Rectal smooth muscle tissue (tissue), 1 donor: ENCODE results near the gene METTL13.
"Not testable (repeated sequence)": the region's sequence is repeated elsewhere in the genome, so short reads cannot be mapped to it uniquely, and the experiment has no call there.

ENCODE experiments used
- H3K27ac ChIP-seq: one replicate; pipeline ENCODE4 v1.7.0; 2013; ENCODE audit warnings: low read depth, low read length, inconsistent platforms
- H3K27me3 ChIP-seq: one replicate; pipeline ENCODE4 v1.7.0; 2013; ENCODE audit warnings: low read length; ENCODE audit not compliant: control insufficient read depth, insufficient read depth
- H3K36me3 ChIP-seq: one replicate; pipeline ENCODE4 v1.7.0; 2013; ENCODE audit warnings: low read length; ENCODE audit not compliant: control insufficient read depth, insufficient read depth
- H3K4me1 ChIP-seq: one replicate; pipeline ENCODE4 v1.7.0; 2013; ENCODE audit warnings: low read length; ENCODE audit not compliant: control insufficient read depth, insufficient read depth
- H3K4me3 ChIP-seq: one replicate; pipeline ENCODE4 v1.7.0; 2013; ENCODE audit warnings: low read length
- H3K9ac ChIP-seq: one replicate; pipeline ENCODE4 v1.7.0; 2013; ENCODE audit warnings: low read length

The METTL13 gene

DNA sequence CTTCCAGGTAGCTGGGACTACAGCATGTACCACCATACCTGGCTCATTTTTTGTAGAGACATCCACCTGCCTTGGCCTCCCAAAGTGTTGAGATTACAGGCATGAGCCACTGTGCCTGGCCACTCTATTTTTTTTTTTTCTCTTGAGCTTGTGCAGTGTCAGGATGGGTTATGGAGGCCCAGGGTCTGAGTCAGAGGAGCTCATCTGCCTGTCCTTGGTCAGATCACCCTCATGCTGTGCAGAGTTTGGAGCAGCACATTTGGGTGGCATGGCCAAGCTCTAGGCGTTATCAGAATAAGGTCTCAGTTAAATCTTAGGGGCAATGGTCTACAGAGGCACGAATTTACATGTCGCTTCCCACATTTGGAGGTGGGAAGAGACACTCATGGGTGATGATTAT lies 16.9 kb downstream of the METTL13 start:
- H3K36me3 ChIP-seq: peaks cover 16% of the 10 kb centered on the region
- no peak overlapping the region for H3K27ac ChIP-seq
- H3K4me1 ChIP-seq: no peaks in the 10 kb centered on the region
- H3K9ac ChIP-seq: no peak overlapping the region
- no peaks in the 10 kb centered on the region for H3K27me3 ChIP-seq
- no peak overlapping the region for H3K4me3 ChIP-seq

DNA sequence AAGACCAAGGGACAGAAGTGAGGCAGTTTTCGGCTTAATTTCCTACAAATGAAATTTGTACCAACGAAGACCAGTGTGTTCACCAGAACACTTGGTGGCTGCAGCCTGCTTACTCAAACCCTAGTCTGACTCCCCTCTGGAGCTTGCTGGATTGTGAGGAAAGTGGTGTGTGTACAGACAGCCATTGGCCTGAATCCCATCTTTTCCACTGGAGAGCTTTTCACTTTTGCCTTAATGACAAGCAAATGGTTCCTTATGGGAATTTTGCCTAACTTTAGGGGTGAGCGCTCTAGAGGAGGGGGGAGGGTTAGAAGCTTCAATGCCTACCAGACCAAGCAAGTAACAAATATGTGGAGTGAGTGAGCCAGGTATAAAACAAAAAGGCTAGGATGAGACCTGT lies 17.3 kb downstream of the METTL13 start:
- no peak overlapping the region for H3K9ac ChIP-seq
- peaks cover 16% of the 10 kb centered on the region for H3K36me3 ChIP-seq
- no peak overlapping the region for H3K4me3 ChIP-seq
- H3K4me1 ChIP-seq: no peaks in the 10 kb centered on the region
- no peak overlapping the region for H3K27ac ChIP-seq
- no peaks in the 10 kb centered on the region for H3K27me3 ChIP-seq

DNA sequence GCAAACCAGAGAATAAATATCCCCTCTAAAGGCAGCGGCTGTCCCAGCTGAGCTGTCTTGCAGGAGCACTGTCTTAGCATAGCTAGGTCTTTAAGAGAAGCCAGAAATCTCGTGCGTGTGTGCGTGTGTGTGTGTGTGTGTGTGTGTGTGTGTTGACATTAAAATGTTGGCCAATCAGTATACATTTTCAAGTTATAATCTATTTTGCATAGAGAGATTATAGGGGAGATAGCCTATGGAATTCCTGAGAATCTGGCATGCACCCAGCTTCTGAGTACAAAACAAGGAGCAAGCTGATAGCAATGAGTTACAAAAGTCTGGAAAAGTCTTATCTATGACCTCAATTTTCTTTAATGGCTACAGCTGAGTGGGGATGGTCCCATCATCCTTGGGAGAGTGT lies 17.7 kb downstream of the METTL13 start:
- Histone ChIP-seq H3K4me3 (no peak overlapping the region), H3K27me3 (no peaks in the 10 kb centered on the region), H3K4me1 (no peaks in the 10 kb centered on the region), H3K36me3 (peaks cover 16% of the 10 kb centered on the region), H3K9ac (no peak overlapping the region), H3K27ac (no peak overlapping the region)

DNA sequence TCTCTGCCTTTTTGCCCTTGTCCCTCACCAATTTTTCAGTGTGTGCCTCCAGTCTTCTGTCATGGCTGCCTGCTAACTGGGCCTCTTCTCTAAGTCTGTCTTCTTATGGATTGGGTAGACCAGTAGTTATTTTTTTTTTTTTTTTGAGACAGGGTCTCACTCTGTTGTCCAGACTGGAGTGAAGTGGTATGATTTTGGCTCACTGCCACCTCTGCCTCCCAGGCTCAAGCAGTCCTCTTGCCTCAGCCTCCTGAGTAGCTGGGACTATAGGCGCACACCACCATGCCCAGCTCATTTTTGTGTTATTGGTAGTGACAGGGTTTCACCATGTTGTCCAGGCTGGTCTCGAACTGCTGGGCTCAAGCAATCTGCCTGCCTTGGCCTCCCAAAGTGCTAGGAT lies 18.2 kb downstream of the METTL13 start:
- not testable (repeated sequence) for H3K4me1 ChIP-seq, H3K9ac ChIP-seq, H3K27ac ChIP-seq, H3K4me3 ChIP-seq, H3K27me3 ChIP-seq
- peaks cover 13% of the 10 kb centered on the region for H3K36me3 ChIP-seq

DNA sequence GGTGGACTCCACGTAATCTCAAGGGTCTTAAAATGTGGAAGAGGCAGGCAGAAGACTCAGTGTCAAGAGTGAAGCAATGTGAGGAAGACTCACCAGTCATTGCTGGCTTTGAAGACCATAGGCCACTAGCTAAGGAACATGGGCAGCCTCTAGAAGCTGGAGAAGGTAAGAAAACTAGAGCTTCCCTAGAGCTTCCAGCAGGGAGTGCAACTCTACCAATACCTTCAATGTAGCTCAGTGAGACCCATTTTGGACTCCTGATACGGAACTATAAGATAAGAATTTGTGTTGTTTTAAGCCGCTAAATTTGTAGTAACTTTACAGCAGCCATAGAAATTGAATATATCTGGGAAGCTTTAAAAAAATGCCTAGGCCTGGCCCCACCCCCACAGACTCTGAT lies 18.9 kb downstream of the METTL13 start:
- Histone ChIP-seq H3K9ac (no peak overlapping the region), H3K27ac (no peak overlapping the region), H3K4me3 (no peak overlapping the region), H3K27me3 (no peaks in the 10 kb centered on the region), H3K36me3 (peaks cover 9% of the 10 kb centered on the region), H3K4me1 (no peaks in the 10 kb centered on the region)

DNA sequence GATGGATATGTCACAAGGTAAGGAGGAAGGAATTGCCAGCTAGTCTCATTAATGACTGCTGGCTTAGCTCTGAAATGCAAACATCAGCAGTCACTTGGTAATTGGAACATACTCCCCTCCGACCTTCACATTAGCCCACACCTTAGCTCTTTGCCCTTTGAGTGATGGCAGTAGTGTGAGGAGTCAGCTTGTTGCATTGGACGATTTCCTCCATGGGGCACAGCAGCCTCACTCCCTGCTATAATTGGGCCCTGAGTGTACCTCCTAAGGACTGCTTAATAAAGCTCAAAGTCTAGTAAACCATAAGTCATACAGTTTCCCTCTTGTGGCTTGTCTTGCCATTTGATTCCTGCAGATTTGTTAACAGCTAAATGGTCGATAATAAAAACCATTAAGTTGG lies 19.4 kb downstream of the METTL13 start:
- Histone ChIP-seq H3K4me1 (no peaks in the 10 kb centered on the region), H3K27me3 (no peaks in the 10 kb centered on the region), H3K36me3 (peaks cover 8% of the 10 kb centered on the region), H3K9ac (no peak overlapping the region), H3K4me3 (no peak overlapping the region), H3K27ac (no peak overlapping the region)

DNA sequence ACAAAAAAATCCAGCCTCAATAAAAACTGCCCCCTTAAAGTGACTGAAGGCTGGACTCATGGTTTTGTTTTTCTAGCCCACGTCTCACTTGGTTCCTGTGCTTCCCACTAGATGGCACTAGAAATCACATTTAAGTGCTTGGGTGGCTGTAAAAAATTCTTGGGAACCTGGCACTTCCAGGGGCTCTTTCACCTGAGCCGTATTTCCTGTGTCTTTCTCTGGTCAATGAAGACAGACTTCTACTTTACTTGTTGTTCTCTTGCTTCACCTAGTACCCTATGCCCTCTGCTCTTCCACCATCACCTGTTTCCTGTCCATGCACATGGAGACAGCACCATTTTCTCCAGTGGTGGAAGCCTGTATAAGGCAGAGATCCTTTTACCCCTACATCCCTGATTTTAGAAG lies 20.0 kb downstream of the METTL13 start:
- no peak overlapping the region for H3K27ac ChIP-seq
- no peak overlapping the region for H3K4me3 ChIP-seq
- peaks cover 2% of the 10 kb centered on the region for H3K36me3 ChIP-seq
- H3K4me1 ChIP-seq: no peaks in the 10 kb centered on the region
- no peak overlapping the region for H3K9ac ChIP-seq
- no peaks in the 10 kb centered on the region for H3K27me3 ChIP-seq

DNA sequence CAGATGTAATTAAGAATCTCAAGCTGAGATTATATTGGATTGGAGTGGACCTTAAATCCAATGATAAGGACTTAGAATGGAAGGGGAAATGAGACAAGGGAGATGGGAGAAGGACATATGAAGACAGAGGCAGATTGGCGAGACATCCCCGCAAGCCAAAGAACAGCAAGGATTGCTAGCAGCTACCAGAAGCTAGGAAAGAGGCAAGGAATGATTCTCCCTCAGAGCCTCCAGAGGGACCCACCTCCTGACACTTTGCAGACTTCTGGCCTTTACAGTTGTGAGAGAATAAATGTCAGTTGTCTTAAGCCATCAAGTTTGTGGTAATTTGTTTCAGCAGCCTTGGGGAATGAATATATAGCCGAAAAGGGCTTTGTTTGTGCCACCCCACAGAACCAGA lies 20.7 kb downstream of the METTL13 start:
- no peaks in the 10 kb centered on the region for H3K4me1 ChIP-seq
- no peak overlapping the region for H3K9ac ChIP-seq
- no peaks in the 10 kb centered on the region for H3K27me3 ChIP-seq
- H3K4me3 ChIP-seq: no peak overlapping the region
- H3K27ac ChIP-seq: no peak overlapping the region
- H3K36me3 ChIP-seq: no peaks in the 10 kb centered on the region

DNA sequence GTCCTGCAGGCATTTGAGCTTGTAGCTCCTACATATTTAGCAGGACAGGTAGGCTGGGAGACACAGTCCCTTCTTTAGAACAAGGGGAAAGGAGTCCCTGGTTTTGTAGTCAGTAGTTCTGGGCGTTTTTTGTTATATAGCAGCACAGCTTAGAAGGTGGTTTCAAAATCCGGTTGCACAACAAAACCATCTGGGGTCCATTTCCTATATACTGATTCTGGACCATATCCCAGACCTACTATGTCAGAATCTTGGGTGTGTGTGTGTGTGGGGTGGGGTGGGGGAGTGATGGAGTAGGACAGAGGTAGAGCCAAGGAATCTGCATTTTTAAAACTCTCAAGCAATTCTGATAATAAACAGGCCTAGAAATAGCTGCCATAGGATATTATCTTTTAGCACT lies 21.6 kb downstream of the METTL13 start:
- H3K27me3 ChIP-seq: no peaks in the 10 kb centered on the region
- H3K27ac ChIP-seq: no peak overlapping the region
- no peaks in the 10 kb centered on the region for H3K36me3 ChIP-seq
- no peak overlapping the region for H3K4me3 ChIP-seq
- H3K9ac ChIP-seq: no peak overlapping the region
- H3K4me1 ChIP-seq: no peaks in the 10 kb centered on the region

DNA sequence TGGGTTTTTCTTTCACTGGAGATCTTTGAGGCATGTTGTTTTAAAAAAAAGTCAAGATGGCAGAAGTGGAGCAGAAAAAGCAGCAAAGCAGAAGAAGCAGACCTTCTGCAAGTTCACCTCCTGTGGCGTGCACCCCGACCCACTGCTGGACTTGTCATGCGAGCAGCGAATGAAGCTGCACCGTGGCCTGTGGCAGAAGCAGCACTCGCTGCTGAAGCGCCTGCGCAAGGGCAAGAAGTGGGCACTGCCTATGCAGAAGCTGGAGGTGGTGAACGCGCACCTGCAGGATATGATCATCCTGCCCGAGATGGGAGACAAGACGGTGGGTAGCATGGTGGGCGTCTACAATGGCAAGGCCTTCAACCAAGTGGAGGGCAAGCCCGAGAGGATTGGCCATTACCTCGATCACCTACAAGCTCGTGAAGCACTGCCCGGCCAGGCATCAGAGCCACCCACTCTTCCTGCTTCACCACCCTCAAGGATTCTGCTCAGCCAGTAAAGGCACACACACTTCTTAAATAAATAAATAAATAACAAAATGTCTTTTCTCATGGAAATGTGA lies 22.1 kb downstream of the METTL13 start:
- no peak overlapping the region for H3K4me3 ChIP-seq
- no peak overlapping the region for H3K9ac ChIP-seq
- H3K27me3 ChIP-seq: no peaks in the 10 kb centered on the region
- H3K36me3 ChIP-seq: no peaks in the 10 kb centered on the region
- H3K4me1 ChIP-seq: no peaks in the 10 kb centered on the region
- no peak overlapping the region for H3K27ac ChIP-seq

DNA sequence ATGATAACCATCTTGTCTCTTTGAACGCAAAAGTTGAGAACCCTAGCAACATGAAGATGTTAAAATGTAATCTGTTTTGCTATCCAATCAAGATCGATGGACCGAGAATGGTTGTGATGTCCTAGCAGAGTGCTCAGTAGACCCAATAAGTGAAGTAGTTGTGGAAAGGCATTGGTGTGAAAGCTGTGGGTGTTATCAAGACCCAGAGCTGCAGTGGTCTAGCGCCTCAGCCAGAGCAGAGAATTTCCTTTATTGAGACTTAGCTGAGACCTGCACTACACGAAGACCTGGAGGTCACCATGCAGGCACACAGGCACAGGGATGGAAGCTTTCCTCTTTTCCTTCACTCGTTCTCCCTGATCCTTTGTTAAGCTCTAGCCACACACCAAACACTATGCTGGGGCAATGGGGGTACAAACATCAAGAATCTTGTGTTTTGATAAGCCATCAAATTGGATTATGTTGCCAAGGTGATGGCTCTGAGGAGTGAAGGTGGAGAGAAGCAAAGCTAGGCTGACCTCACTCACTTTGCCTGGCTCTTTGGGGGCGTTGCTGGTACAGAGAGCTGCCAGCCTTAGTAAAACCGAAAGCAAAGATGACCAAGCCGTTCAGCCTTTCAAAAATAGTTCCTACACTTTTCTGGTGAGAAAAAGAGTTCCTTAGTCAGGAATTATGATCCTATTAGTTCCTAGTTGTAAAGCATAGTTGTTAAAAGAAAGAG lies 24.1 kb downstream of the METTL13 start:
- no peak overlapping the region for H3K27ac ChIP-seq
- H3K4me1 ChIP-seq: no peaks in the 10 kb centered on the region
- H3K9ac ChIP-seq: no peak overlapping the region
- no peaks in the 10 kb centered on the region for H3K36me3 ChIP-seq
- no peak overlapping the region for H3K4me3 ChIP-seq
- no peaks in the 10 kb centered on the region for H3K27me3 ChIP-seq

DNA sequence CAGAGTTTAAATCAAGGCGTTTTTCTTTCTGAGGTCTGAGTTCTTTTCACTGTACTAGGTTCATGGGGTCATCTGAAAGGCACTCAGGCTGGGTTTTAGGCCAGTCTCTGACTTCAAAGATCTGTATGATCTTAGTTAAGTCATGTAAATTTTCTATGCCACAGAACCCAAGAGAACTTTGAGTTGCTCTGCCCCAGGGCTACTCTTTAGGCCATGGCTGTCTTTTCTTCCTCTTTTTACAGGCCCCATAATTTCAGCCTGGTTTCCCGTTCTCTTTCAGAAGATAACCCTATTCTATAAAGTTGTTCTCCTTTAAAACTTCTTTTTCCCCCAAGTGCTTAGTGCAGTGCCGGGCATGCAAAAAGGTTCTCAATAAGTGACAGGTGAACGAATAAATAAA lies 26.1 kb downstream of the METTL13 start:
- no peak overlapping the region for H3K4me3 ChIP-seq

DNA sequence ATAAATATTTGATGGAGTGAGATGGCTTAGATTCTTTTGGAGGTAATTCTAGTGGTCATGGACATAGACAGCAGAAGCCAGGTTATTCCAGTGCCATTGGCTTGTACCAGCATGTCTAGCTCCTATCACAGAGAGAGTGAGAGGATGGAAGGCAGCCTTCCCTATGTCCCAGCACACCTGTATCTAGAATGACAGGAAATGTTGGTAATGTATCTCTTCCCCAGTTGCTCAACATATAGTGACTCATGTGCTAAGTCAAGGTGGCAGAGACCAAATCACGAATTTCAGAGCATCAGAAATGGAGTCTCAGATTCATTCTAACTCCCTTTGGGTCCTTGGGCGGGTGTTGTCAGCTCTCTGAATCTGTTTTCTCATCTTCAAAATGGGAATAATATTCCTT lies 28.4 kb downstream of the METTL13 start:
- Histone ChIP-seq H3K27me3 (no peaks in the 10 kb centered on the region), H3K27ac (no peak overlapping the region), H3K36me3 (no peaks in the 10 kb centered on the region), H3K9ac (no peak overlapping the region), H3K4me1 (no peaks in the 10 kb centered on the region), H3K4me3 (no peak overlapping the region)

More for the DNA sequence above, 26.1 kb downstream of the METTL13 start:
- no peak overlapping the region for H3K9ac ChIP-seq
- no peaks in the 10 kb centered on the region for H3K4me1 ChIP-seq
- no peaks in the 10 kb centered on the region for H3K27me3 ChIP-seq
- H3K36me3 ChIP-seq: no peaks in the 10 kb centered on the region
- no peak overlapping the region for H3K27ac ChIP-seq
